Dermis blood vessel endothelial cell (primary cell): ENCODE measurements around the gene OTUD6A. TPM values are rescaled to one million over a fixed set of nuclear protein-coding genes. Genes with fewer than 3 reads are reported as not detected.
"Not testable (repeated sequence)": the region's sequence is repeated elsewhere in the genome, so short reads cannot be mapped to it uniquely, and the experiment has no call there.

Experiments used
- DNase-seq: peaks from one replicate; pipeline ENCODE4 v3.0.0; 2010
- total RNA-seq: library from RNA; depleted of rRNA; stranded (reverse); fragments of >200 nt; gene quantifications from 2 replicates; pipeline ENCODE4 v1.2.3, GENCODE V29; 2014

Gene OTUD6A
- total RNA-seq, 1 donor from 2014 or later, result not detected

- DNase-seq, result no peak
Measured at GRCh38 chrX:70049406-70049805, 12.9 kb upstream of the OTUD6A start.

- DNase-seq, result no peak
Measured at GRCh38 chrX:70049925-70050324, 12.3 kb upstream of the OTUD6A start, which contains the start of gene AWAT2. TSS of gene AWAT2 (minus strand) at chrX:70049938. CDS start at chrX:70049932, 6 bp downstream.

DNA sequence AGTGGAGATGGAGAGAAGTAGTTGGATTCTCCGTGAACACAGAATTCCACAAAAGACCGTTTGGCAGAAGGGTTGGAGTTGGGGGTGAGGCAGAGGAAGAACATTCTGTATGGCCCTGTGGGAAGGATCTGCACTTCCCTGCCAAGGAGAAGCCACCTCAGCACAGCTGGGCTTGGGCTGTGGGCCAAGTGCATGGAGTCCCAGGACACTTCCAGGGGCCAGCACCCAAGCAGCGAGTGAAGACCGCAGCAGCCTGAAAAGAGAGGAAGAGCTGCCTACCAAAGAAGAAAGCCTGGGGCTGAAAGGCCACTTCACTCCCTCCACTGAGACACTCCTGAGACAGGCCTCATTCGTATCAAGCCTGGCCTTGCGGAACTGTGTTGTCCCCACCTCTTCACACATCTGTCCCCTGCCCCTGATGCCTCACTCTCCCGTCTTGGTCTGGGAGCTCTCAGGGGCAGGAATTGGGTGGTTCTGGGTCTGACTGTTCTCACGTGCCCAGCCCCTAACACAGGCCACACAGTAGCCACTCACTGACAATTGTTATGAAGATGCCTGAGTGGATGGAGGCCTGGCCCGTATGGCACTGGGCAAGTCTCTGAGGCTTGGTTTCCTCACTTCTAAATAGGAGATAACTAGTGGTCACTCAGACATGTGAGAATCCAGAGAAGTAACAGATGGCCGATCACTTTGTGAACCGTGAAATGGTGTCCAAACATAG is 9.2 kb upstream of the OTUD6A start:
- DNase-seq, result no peak

DNA sequence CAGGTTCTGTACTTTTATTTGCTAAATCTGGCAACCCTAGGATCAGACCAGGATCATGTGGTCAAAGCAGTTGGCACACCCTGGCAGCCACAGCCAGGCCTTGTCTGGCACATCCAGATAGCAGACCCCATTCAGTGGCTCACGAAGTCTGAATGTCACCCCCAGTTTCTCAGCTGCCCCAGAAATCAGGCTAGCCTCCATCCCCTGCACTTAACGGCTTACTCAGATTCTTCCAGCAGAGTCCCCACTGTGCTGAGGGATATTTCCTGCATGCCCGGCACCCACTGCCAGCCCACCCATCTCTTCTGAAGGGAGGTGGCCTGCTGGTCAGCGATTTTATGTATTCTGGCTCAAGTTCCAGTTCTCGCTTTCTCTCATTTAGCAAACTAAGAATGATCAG is 7.9 kb upstream of the OTUD6A start:
- no peak for DNase-seq

- DNase-seq, result no peak
Measured at GRCh38 chrX:70062961-70063550, 799 bp downstream of the OTUD6A start.

GRCh38 chrX:70066646-70067045 is 4.4 kb downstream of the OTUD6A start:
- DNase-seq, result no peak

GRCh38 chrX:70079297-70079696 is 17.0 kb downstream of the OTUD6A start:
- no peak for DNase-seq

DNA sequence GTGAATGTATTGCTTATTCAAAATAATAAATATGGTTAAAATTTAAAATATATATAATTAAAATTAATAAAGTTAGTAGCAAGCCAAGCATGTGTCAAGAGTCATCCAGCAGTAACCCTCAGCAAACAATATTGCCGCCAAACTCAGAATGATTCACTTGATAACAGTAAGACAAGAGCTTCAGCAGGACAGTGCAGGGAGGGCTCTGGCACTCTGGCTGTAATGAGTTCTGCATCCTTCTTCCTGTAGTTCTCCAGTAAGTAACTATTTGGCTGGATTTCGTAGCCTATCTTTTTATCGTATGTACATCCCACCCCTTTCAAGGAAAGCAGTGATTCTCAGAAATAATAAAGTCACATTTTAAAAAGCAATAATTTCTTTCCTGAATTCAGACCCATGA is 17.6 kb downstream of the OTUD6A start:
- DNase-seq, result no peak

DNA sequence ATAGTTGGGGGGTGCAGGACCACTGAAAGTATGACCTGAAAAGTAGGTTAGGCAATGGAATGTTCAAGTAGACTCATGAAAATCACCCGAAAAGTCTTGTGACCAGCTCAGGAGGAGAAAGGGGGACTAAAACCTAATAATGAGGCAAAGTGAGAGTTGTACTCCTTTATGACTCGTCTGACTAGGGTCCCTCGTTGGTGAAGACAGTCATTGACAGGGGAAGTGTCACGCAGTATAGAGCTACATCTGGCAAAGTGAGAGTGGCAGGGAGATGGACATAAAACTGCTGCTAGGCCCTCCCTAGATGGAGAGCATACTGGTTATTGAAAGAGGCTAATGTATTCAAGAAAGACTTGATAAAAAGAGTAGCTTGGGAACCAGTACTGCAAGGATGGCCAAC is 20.5 kb downstream of the OTUD6A start:
- no peak for DNase-seq

DNA sequence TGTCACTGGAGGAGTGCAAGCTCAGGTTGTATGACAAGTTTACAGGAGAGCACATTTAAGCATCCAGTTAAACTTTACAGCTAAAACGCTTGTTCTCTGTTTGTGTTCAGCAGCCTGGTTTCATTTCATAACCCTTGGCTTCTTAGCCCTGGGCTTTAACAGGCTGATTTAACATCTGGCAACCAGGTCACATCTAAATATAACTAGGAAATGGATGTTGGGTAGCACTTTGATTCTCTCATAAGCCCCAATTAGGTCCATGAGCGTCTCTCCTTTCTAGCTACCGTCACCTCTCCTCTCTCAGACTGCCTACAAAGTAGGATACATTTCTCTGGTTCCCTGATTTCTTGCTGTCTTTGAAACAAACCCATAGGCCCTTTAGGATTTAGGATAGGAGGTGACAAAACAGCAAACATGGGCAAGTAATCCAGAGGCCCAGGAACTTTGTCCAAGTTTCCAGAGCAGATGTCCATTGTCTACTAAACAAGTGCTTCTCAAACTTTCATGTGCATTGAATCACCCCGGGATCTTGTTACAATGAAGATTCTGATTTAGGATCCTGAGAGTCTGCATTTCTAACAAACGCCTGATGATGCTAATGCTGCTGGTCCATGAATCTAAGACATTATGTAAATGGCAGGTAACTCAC is 22.5 kb downstream of the OTUD6A start:
- no peak for DNase-seq

GRCh38 chrX:70087857-70088630 is 25.8 kb downstream of the OTUD6A start:
- peak; percentile 68 for DNase-seq

DNA sequence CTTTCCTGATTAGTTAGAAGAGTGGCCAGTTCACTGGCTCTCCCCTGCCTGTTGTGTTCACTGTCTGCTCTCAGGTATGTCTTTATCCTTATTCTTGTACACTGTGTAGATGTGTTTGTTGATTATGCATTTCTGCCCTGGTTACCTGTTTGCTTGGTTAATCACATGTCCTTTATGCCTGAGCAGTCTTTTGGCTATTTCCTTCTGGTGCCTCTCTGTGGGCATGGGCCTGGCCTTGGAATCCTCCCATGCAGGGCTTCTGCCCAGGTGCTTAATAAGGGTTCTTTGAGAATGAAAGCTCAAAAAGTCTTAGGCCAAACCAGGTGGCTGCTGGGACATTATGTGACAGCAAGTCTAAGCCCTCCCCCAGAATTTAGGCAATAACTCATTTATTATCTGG is 26.5 kb downstream of the OTUD6A start:
- no peak for DNase-seq

DNA sequence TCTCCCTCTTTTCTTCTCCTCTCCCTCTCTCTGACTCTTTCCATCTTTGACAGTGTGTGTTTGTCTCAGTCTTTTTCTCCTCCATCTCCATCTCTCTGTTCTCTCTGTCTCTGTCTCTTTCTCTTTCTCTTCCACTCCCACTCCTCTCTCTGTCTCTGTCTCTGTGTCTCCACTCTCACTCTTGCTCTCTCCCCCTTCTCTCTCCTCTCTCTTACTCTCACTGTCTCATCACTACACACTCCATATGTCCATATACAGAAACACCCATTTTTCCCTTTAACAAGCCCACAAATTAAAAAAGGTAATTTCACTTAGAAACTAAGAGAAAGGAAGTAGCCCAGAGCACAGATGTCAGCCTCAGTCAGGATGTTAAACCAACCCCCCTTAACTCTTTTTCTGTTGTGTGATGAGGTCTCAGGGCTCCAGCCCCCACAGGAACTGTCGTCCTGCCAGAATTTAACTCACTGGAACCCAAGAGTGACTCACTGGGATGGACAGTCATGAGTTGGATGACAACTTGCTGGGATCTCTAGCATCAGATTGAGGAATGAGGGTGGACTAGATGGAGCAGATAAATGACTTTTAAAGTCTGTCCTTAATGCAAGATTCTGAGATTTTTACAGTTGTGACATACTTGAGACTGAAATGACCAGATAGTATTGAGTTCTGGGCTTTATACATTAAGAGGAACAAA is 27.5 kb downstream of the OTUD6A start:
- DNase-seq, result peak; percentile 63

DNA sequence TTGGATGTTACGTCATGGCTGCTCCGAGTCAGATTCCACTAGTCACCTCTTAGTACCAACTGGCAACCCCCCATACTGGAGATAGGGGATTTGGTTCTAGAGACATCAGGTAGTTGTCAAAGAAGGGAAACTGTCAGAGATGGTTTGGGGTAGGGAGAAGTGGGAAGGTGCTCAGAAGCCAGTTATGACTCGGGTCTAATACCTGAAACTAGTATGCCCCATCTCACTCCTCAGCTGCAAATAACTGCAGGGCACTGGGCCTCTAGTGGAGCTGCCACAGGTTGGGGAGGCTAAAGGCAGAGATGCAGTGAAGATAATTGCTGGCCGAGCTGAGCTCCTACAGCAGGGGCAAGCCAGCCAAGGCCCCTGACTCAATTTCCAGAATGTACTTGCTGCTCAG is 30.0 kb downstream of the OTUD6A start:
- no peak for DNase-seq

- peak; percentile 64 for DNase-seq
Measured at GRCh38 chrX:70096052-70096451, 33.8 kb downstream of the OTUD6A start.

DNA sequence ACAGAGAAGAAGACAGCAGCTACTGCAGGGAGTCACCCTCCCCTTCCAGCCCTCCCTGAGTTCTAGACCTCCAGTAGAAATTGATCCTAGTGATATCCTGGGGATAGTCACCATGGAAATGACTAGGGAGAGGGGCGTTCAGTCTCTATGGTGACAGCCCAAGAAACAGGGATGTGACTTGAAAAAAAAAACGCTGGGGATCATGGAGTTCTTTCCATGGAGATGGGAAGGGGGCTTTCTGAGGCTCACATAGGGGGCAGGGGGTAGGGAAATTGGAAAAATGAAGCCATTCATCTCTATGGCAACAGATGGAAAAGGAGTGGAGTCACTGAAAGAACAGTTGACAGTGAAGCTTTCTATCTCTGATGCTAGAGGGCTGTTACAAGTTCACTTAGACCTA is 43.0 kb downstream of the OTUD6A start:
- no peak for DNase-seq

GRCh38 chrX:70111436-70112026 is 49.3 kb downstream of the OTUD6A start:
- DNase-seq, result not testable (repeated sequence)

Other genes starting within 250 kb of the OTUD6A start
- gene AWAT2, start 12.5 kb upstream of the OTUD6A start, total RNA-seq, result 0.51 and 1.2 TPM in 2 replicates
- 69.9 and 111 TPM in 2 replicates for gene IGBP1, start 71.0 kb downstream of the OTUD6A start, total RNA-seq
- not detected in 2 replicates for gene DGAT2L6, start 115.0 kb downstream of the OTUD6A start, total RNA-seq
- not detected in 2 replicates for gene AWAT1, start 172.2 kb downstream of the OTUD6A start, total RNA-seq
- not detected in 2 replicates for gene P2RY4, start 197.7 kb downstream of the OTUD6A start, total RNA-seq
- gene ARR3, start 205.9 kb downstream of the OTUD6A start, total RNA-seq, result not detected in 2 replicates
- gene RAB41, start 219.7 kb downstream of the OTUD6A start, total RNA-seq, result not detected in 2 replicates
- gene PDZD11, start 227.5 kb downstream of the OTUD6A start, total RNA-seq, result 35.3 and 43.2 TPM in 2 replicates
- 7.7 and 29.6 TPM in 2 replicates for gene KIF4A, start 227.6 kb downstream of the OTUD6A start, total RNA-seq